Right atrium auricular region (tissue), 2 donors: Measurements from ENCODE around the gene RILPL1. TPM values are rescaled to one million over a fixed set of nuclear protein-coding genes. Genes with fewer than 3 reads are reported as not detected.
"Not testable (repeated sequence)": the region's sequence is repeated elsewhere in the genome, so short reads cannot be mapped to it uniquely, and the experiment has no call there.

Experiments used
- DNase-seq: peaks from one replicate; pipeline ENCODE4 v3.0.0-alpha.2; 2019; ENCODE audit warnings: low spot score
- H3K27ac ChIP-seq, 2 donors: fragments of 200-600 bp; sonication (generic); 1 replicate in 1 of 2; 2 replicates in 1 of 2; pipeline ENCODE4 v1.5.1; 2016 to 2019
- H3K27me3 ChIP-seq, 2 donors: fragments of 200-600 bp; sonication (generic); one replicate each; pipeline versions ENCODE4 v1.5.1 to v1.6.0; 2017 to 2019
- H3K36me3 ChIP-seq: fragments of 200-600 bp; sonication (generic); one replicate; pipeline ENCODE4 v1.5.1; 2016
- H3K4me1 ChIP-seq, 2 donors: fragments of 200-600 bp; sonication (generic); one replicate each; pipeline versions ENCODE4 v1.5.1 to v1.6.0; 2017 to 2019
- H3K4me3 ChIP-seq, 2 donors: fragments of 200-600 bp; sonication (generic); 1 replicate in 1 of 2; 2 replicates in 1 of 2; pipeline ENCODE4 v1.5.1; 2017 to 2019; ENCODE audit warnings: mild to moderate bottlenecking in 1 of 2, moderate library complexity in 1 of 2
- H3K9me3 ChIP-seq, 2 donors: fragments of 200-600 bp; sonication (generic); one replicate each; pipeline ENCODE4 v1.5.1; 2019
- CTCF ChIP-seq, 2 donors: fragments of 200-600 bp; sonication (generic); IDR thresholded peaks; one replicate each; pipeline ENCODE4 v1.5.1; 2019; ENCODE audit warnings: antibody characterized with exemption in 2 of 2
- total RNA-seq, 2 donors: library from RNA; depleted of rRNA; stranded (reverse); fragments of >200 nt; gene quantifications; one replicate each; pipeline ENCODE4 v1.1.0, GENCODE V29; 2016

Gene RILPL1
- total RNA-seq, 2 donors from 2014 or later = 93.1 to 130 TPM

GRCh38 chr12:123548107-123548506 is 14.6 kb upstream of the RILPL1 start:
- H3K4me1 ChIP-seq = no peaks in the 10 kb centered on the region
- no peaks in the 10 kb centered on the region for H3K9me3 ChIP-seq
- no peak for TF ChIP-seq CTCF (IDR thresholded peaks at IDR 0.05)
- H3K27me3 ChIP-seq = no peaks in the 10 kb centered on the region
- no peak for DNase-seq
- no peaks in the 10 kb centered on the region for H3K36me3 ChIP-seq
- H3K27ac ChIP-seq = no peak overlapping the region
- H3K4me3 ChIP-seq = no peak overlapping the region

- no peak for TF ChIP-seq CTCF (IDR thresholded peaks at IDR 0.05)
- no peaks in the 10 kb centered on the region for H3K27me3 ChIP-seq
- DNase-seq = no peak
- no peak overlapping the region for H3K27ac ChIP-seq
- no peaks in the 10 kb centered on the region for H3K36me3 ChIP-seq
- H3K4me1 ChIP-seq = no peaks in the 10 kb centered on the region
- H3K9me3 ChIP-seq = no peaks in the 10 kb centered on the region
- H3K4me3 ChIP-seq = no peak overlapping the region
Measured at GRCh38 chr12:123546281-123546680, 12.8 kb upstream of the RILPL1 start.

- no peak for DNase-seq
- Histone ChIP-seq H3K36me3 (no peaks in the 10 kb centered on the region), H3K27ac (no peak overlapping the region), H3K27me3 (no peaks in the 10 kb centered on the region), H3K4me1 (no peaks in the 10 kb centered on the region), H3K4me3 (no peak overlapping the region), H3K9me3 (no peaks in the 10 kb centered on the region)
- no peak for TF ChIP-seq CTCF (IDR thresholded peaks at IDR 0.05)
Measured at GRCh38 chr12:123543541-123543940, 10.0 kb upstream of the RILPL1 start.

DNA sequence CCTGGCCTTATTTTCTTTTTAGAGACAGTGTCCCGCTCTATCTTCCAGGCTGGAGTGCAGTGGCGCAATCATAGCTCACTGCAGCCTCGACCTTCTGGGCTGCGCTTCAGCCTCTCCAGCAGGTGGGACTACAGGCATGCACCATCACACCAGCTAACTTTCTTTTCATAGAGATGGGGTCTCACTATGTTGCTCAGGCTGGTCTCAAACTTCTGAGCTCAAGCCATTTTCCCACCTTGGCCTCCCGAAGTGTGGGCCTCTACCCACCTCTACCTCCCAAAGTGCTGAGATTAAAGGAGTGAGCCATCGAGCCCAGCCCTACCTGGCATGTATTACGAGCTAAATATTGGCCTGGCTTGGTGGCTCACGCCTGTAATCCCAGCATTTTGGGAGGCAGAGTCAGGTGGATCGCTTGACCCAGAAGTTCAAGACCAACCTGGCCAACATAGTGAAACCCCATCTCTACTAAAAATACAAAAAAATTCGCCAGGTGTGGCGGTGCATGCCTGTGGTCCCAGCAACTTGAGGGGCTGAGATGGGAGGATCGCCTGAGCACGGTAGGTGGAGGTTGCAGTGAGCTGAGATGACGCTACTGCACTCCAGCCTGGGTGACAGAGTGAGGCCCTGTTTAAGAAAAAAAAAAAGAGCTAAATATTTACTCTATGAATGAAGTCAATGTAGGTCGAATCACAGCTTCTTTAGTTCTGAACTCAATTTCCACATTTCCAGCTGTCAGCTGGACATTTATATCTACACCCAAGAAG is 7.6 kb upstream of the RILPL1 start:
- H3K9me3 ChIP-seq = no peaks in the 10 kb centered on the region
- no peaks in the 10 kb centered on the region for H3K27me3 ChIP-seq
- no peak overlapping the region for H3K4me3 ChIP-seq
- H3K4me1 ChIP-seq = no peaks in the 10 kb centered on the region
- no peak for TF ChIP-seq CTCF (IDR thresholded peaks at IDR 0.05)
- DNase-seq = no peak
- H3K36me3 ChIP-seq = no peaks in the 10 kb centered on the region
- no peak overlapping the region for H3K27ac ChIP-seq

DNA sequence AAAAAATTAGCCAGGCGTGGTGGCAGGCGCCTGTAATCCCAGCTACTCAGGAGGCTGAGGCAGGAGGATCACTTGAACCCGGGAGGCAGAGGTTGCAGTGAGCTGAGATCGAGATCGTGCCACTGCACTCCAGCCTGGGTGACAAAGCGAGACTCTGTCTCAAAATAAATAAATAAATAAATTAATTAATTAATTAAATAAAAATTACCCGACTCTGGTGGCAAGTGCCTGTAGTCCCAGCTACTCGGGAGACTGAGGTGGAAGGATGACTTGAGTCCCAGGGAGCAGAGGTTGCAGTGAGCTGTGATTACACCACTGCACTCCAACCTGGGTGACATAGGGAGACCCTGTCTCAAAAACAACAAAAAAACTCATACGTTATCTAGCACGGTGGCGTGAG is 2.4 kb upstream of the RILPL1 start:
- not testable (repeated sequence) for H3K27me3 ChIP-seq, H3K36me3 ChIP-seq, H3K9me3 ChIP-seq, DNase-seq, H3K4me3 ChIP-seq, H3K27ac ChIP-seq
- H3K4me1 ChIP-seq = peaks cover 0 to 26% of the 10 kb centered on the region in 2 donors

GRCh38 chr12:123532808-123533649 is 490 bp downstream of the RILPL1 start:
- H3K27ac ChIP-seq = peak overlapping the region; percentile 91 to 95
- no peak for DNase-seq
- H3K36me3 ChIP-seq = peaks cover 6% of the 10 kb centered on the region
- peak overlapping the region; percentile 73 to 75 for H3K4me3 ChIP-seq
- no peaks in the 10 kb centered on the region for H3K9me3 ChIP-seq
- TF ChIP-seq CTCF (IDR thresholded peaks at IDR 0.05) = no peak
- peaks cover 0 to 38% of the 10 kb centered on the region in 2 donors for H3K4me1 ChIP-seq
- no peaks in the 10 kb centered on the region for H3K27me3 ChIP-seq
